GM12878 (cell line): ENCODE results near the gene TNRC6C. TPM values are rescaled to one million over a fixed set of nuclear protein-coding genes. Genes with fewer than 3 reads are reported as not detected.

ENCODE experiments used
- ATAC-seq: fragments of 200-7000 bp; cut with Tn5 transposase; 3 replicates; pipeline ENCODE4 v1.9.1; 2020; ENCODE audit warnings: mild to moderate bottlenecking, moderate library complexity
- BruUV-seq: library from RNA; stranded (reverse); fragments of 400-500 nt; replicated peaks from 2 replicates; lab custom pipeline; 2021; lab: Mats Ljungman, UMichigan
- CTCF ChIA-PET: fragments of 300-600 bp; sonication (Branson Sonifier 250); formaldehyde crosslinking; extraction: SDS; loops from one replicate; lab custom pipeline; 2021; ENCODE audit warnings: inconsistent platforms; lab: Yijun Ruan, JAX
- POLR2A ChIA-PET: fragments of 350-600 bp; formaldehyde crosslinking; extraction: SDS; loops from one replicate; lab custom pipeline; 2021; ENCODE audit warnings: inconsistent platforms; lab: Charles Lee
- RAD21 ChIA-PET: fragments of 300-600 bp; sonication (Branson Sonifier 250); formaldehyde crosslinking; loops from one replicate; lab custom pipeline; 2023; ENCODE audit warnings: antibody characterized with exemption; ENCODE audit not compliant: unreplicated experiment; lab: Charles Lee
- SMC1A ChIA-PET: fragments of 300-600 bp; sonication (Branson Sonifier 250); formaldehyde crosslinking; loops from one replicate; lab custom pipeline; 2023; ENCODE audit not compliant: unreplicated experiment, uncharacterized antibody; lab: Charles Lee
- DNase-seq: peaks from one replicate; pipeline ENCODE4 v3.0.0-alpha.2; 2011; ENCODE audit warnings: low read depth, low spot score
- FAIRE-seq: peaks from 3 replicates; lab custom pipeline; 2011; peaks lifted over from hg19 to GRCh38; lab: Jason Lieb, UNC
- H2AFZ ChIP-seq: 2 replicates; pipeline ENCODE4 v1.6.0; 2011; ENCODE audit warnings: low read depth, low read length, control low read depth; ENCODE audit not compliant: control insufficient read depth
- H3K27ac ChIP-seq: 2 replicates; pipeline ENCODE4 v1.5.1; 2011; ENCODE audit warnings: control low read depth; ENCODE audit not compliant: control insufficient read depth, insufficient read depth
- H3K27me3 ChIP-seq, 2 experiments: replicated peaks in 1 of 2; 2 replicates each; pipeline versions ENCODE4 v1.6.0 to v1.6.1; 2011; ENCODE audit warnings: low read length in 1 of 2; ENCODE audit not compliant: control insufficient read depth in 2 of 2, insufficient read depth in 2 of 2
- H3K36me3 ChIP-seq, 2 experiments: 2 replicates each; pipeline ENCODE4 v1.5.1; 2011; ENCODE audit warnings: low read length in 1 of 2; ENCODE audit not compliant: control insufficient read depth in 2 of 2, insufficient read depth in 2 of 2
- H3K4me1 ChIP-seq: 2 replicates; pipeline ENCODE4 v1.6.1; 2011; ENCODE audit warnings: mild to moderate bottlenecking, low read length, moderate library complexity, mixed read lengths; ENCODE audit not compliant: control insufficient read depth, insufficient read depth
- H3K4me2 ChIP-seq: 2 replicates; pipeline ENCODE4 v1.6.0; 2011; ENCODE audit warnings: control low read depth; ENCODE audit not compliant: control insufficient read depth, insufficient read depth
- H3K4me3 ChIP-seq: fragments of 200-600 bp; sonication (generic); 2 replicates; pipeline ENCODE4 v1.5.1; 2016
- H3K79me2 ChIP-seq: 2 replicates; pipeline ENCODE4 v1.6.0; 2011; ENCODE audit warnings: low read length; ENCODE audit not compliant: control insufficient read depth, insufficient read depth
- H3K9ac ChIP-seq: 2 replicates; pipeline ENCODE4 v1.8.0; 2011; ENCODE audit warnings: low read length, control low read depth, mixed read lengths; ENCODE audit not compliant: control insufficient read depth, insufficient read depth
- H3K9me3 ChIP-seq: replicated peaks from 3 replicates; pipeline ENCODE4 v1.5.1; 2011; ENCODE audit warnings: mild to moderate bottlenecking, low read length; ENCODE audit not compliant: control insufficient read depth, insufficient read depth
- H4K20me1 ChIP-seq: 2 replicates; pipeline ENCODE4 v1.6.0; 2011; ENCODE audit not compliant: control insufficient read depth, insufficient read depth
- EGR1 ChIP-seq, 2 experiments: IDR thresholded peaks; 1 replicate in 1 of 2; 2 replicates in 1 of 2; pipeline ENCODE4 v1.6.1; 2011 to 2012; ENCODE audit warnings: low read depth in 2 of 2, low read length in 2 of 2, borderline replicate concordance in 1 of 2, mild to moderate bottlenecking in 1 of 2, moderate library complexity in 1 of 2
- HDAC6 ChIP-seq: fragments of 200-600 bp; sonication (generic); IDR thresholded peaks from one replicate; pipeline ENCODE4 v1.8.0; 2017; ENCODE audit warnings: antibody characterized with exemption; ENCODE audit not compliant: unreplicated experiment
- KDM1A ChIP-seq: fragments of 200-600 bp; sonication (generic); IDR thresholded peaks from 2 replicates; pipeline ENCODE4 v1.6.1; 2016; ENCODE audit warnings: borderline replicate concordance
- NBN ChIP-seq: fragments of 450-650 bp; IDR thresholded peaks from 2 replicates; pipeline ENCODE4 v1.6.1; 2016
- NR2F1 ChIP-seq: fragments of 450-650 bp; conservative IDR thresholded peaks from 2 replicates; pipeline ENCODE4 v1.6.1; 2017; ENCODE audit warnings: mild to moderate bottlenecking
- RBBP5 ChIP-seq: fragments of 200-600 bp; sonication (generic); conservative IDR thresholded peaks from 2 replicates; pipeline ENCODE4 v1.6.1; 2016
- RELA ChIP-seq: fragments of 450-650 bp; IDR thresholded peaks from 2 replicates; pipeline ENCODE4 v1.8.0; 2014; ENCODE audit warnings: borderline replicate concordance; ENCODE audit not compliant: partially characterized antibody
- SIN3A ChIP-seq: IDR thresholded peaks from 2 replicates; pipeline ENCODE4 v1.6.1; 2012; ENCODE audit warnings: low read depth, low read length, improper control_type of control experiment
- USF1 ChIP-seq: IDR thresholded peaks from 2 replicates; pipeline ENCODE4 v1.6.1; 2011; ENCODE audit warnings: borderline replicate concordance, low read depth, mild to moderate bottlenecking, moderate library complexity, mixed read lengths, low read length; ENCODE audit not compliant: insufficient read depth; ENCODE audit errors: extremely low read length
- ZBTB33 ChIP-seq: fragments of 450-650 bp; IDR thresholded peaks from 2 replicates; pipeline ENCODE4 v1.6.1; 2017; ENCODE audit warnings: mild to moderate bottlenecking
- ZNF384 ChIP-seq: IDR thresholded peaks from 2 replicates; pipeline ENCODE4 v1.6.1; 2012; ENCODE audit warnings: low read depth, mild to moderate bottlenecking, low read length, improper control_type of control experiment, borderline replicate concordance
- ZNF592 ChIP-seq: fragments of 450-650 bp; IDR thresholded peaks from 2 replicates; pipeline ENCODE4 v1.6.1; 2017; ENCODE audit warnings: mild to moderate bottlenecking, moderate library complexity
- WGBS: methylation state at CpG from one replicate; pipeline ENCODE4 v1.1.6; 2016; ENCODE audit warnings: low lambda C conversion rate; ENCODE audit not compliant: insufficient replicate concordance, insufficient coverage; ENCODE audit errors: missing lambda C conversion rate; 5-methylcytosine and 5-hydroxymethylcytosine counted together
- in situ Hi-C: fragments of 300-500 bp; cut with MboI; formaldehyde crosslinking; loops from 9 replicates; pipeline ENCODE4 v1.14.3; 2018; ENCODE audit warnings: mixed read lengths
- intact Hi-C: fragments of 100-400 bp; cut with micrococcal nuclease; formaldehyde crosslinking; loops from one replicate; pipeline ENCODE4 v1.14.2; 2022; ENCODE audit not compliant: unreplicated experiment
- polyA plus RNA-seq, 11 experiments: library from polyadenylated mRNA; depleted of rRNA in 4 of 11; unstranded in 6 of 11; stranded (reverse) in 5 of 11; fragments of >200 nt; fragmentation: Nextera tagmentation in 4 of 11; fragmentation: Illumina TruSeq in 1 of 11; extraction: Ambion mirVana in 4 of 11; extraction: Trizol in 1 of 11; gene quantifications; 1 replicate in 1 of 11; 2 replicates in 10 of 11; pipeline versions ENCODE4 v1.2.1 to v1.2.3, GENCODE V29; 2011 to 2016; ENCODE audit warnings: inconsistent platforms in 2 of 11, missing spikeins in 2 of 11, low read depth in 1 of 11
- total RNA-seq, 4 experiments: library from RNA; depleted of rRNA in 3 of 4; stranded (reverse); fragments of >200 nt in 3 of 4; fragmentation: Illumina TruSeq in 1 of 4; extraction: Trizol in 1 of 4; gene quantifications; 2 replicates each; pipeline versions ENCODE4 v1.2.1 to v1.2.3, GENCODE V29; 2013 to 2021
- TF ChIP-seq, protein P1 (sequence below): IDR thresholded peaks from 2 replicates; pipeline ENCODE4 v1.6.1; 2011; ENCODE audit warnings: low read depth, low read length, improper control_type of control experiment, borderline replicate concordance

TNRC6C gene
- total and polyA plus RNA-seq, 10 of the 15 experiments (the other 5 are each of a cell fraction or from before 2014, with no cell fraction given): 0.40 to 6.1 (median 0.96) TPM

DNA sequence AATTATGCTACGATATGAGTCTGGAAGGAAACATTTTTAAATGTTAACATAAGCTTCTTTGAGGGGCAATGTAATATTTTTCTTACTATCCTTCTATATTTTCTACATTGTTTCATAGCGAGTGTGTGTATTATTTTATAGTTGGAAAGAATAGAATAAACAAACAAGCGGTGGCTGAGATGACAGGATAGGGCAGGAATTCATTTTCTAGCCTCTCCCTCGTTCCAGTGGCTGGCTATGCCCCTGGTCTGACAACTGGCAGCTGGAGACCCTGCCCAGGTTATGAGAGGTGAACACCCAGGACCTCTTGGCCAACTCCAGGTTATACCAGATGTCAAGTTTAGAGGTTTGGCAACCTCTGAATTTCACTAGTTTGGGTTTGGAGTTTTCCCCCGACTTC lies 14.5 kb upstream of the TNRC6C start (continued):
- TF ChIP-seq ZBTB33 (no peak), ZNF384 (no peak), RELA (no peak), RBBP5 (no peak), KDM1A (no peak), NR2F1 (no peak), EGR1 (IDR thresholded peaks at IDR 0.05; ENCODE audit: borderline replicate concordance in 1 of 2, low read depth in 2 of 2, low read length in 2 of 2) (no peak)
- TF ChIP-seq, all 136 proteins: peak for 0

- no peaks in the 10 kb centered on the region; the same call in 2 of the 3 replicates for H3K9me3 ChIP-seq
- no peaks in the 10 kb centered on the region for H4K20me1 ChIP-seq
- ChIA-PET CTCF (no interaction called here), SMC1A (no interaction called here), POLR2A (no interaction called here), RAD21 (no interaction called here)
- ATAC-seq (no peak), FAIRE-seq (no peak), DNase-seq (no peak)
- no peaks in the 10 kb centered on the region for H3K36me3 ChIP-seq
- H3K4me2 ChIP-seq: no peak overlapping the region
- no peak overlapping the region for H3K27ac ChIP-seq
- no peak overlapping the region for H3K4me3 ChIP-seq
- H3K4me1 ChIP-seq: no peaks in the 10 kb centered on the region
- in situ Hi-C loops (no loop called here), intact Hi-C loops (no loop called here)
- BruUV-seq: no TSS peak
- WGBS: 20% methylated on average over 12 of the region's 12 CpGs
- H3K9ac ChIP-seq: no peak overlapping the region
- peaks cover 3 to 8% of the 10 kb centered on the region in 2 experiments; a peak in 3 of 4 replicates for H3K27me3 ChIP-seq
- H3K79me2 ChIP-seq: no peaks in the 10 kb centered on the region
- H2AFZ ChIP-seq: no peak overlapping the region
- TF ChIP-seq HDAC6: no peak
- TF ChIP-seq, protein P1, sequence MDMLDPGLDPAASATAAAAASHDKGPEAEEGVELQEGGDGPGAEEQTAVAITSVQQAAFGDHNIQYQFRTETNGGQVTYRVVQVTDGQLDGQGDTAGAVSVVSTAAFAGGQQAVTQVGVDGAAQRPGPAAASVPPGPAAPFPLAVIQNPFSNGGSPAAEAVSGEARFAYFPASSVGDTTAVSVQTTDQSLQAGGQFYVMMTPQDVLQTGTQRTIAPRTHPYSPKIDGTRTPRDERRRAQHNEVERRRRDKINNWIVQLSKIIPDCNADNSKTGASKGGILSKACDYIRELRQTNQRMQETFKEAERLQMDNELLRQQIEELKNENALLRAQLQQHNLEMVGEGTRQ: no peak
- TF ChIP-seq SIN3A: no peak
- TF ChIP-seq USF1: no peak
- TF ChIP-seq ZNF592: no peak
- TF ChIP-seq NBN: no peak
Measured at GRCh38 chr17:77944390-77945222, 13.9 kb upstream of the TNRC6C start.
